ENCODE measurements around the gene CDIPT.

The CDIPT gene

GRCh38 chr16:29907973-29908372 is 44.9 kb upstream of the CDIPT start:
- H3K4me3 ChIP-seq (ENCODE audit: low read depth, low read length): no peak overlapping the region
- TF ChIP-seq, protein P1, sequence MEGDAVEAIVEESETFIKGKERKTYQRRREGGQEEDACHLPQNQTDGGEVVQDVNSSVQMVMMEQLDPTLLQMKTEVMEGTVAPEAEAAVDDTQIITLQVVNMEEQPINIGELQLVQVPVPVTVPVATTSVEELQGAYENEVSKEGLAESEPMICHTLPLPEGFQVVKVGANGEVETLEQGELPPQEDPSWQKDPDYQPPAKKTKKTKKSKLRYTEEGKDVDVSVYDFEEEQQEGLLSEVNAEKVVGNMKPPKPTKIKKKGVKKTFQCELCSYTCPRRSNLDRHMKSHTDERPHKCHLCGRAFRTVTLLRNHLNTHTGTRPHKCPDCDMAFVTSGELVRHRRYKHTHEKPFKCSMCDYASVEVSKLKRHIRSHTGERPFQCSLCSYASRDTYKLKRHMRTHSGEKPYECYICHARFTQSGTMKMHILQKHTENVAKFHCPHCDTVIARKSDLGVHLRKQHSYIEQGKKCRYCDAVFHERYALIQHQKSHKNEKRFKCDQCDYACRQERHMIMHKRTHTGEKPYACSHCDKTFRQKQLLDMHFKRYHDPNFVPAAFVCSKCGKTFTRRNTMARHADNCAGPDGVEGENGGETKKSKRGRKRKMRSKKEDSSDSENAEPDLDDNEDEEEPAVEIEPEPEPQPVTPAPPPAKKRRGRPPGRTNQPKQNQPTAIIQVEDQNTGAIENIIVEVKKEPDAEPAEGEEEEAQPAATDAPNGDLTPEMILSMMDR (IDR thresholded peaks at IDR 0.05; ENCODE audit: low read depth, low read length, missing control alignments): no peak
- no peak for DNase-seq (ENCODE audit: low read depth)

GRCh38 chr16:29906520-29907244 is 43.7 kb upstream of the CDIPT start:
- TF ChIP-seq, protein P1 (IDR thresholded peaks at IDR 0.05; ENCODE audit: low read depth, low read length, missing control alignments): no peak
- no peak overlapping the region for H3K4me3 ChIP-seq (ENCODE audit: low read depth, low read length)
- DNase-seq (ENCODE audit: low read depth): no peak

DNA sequence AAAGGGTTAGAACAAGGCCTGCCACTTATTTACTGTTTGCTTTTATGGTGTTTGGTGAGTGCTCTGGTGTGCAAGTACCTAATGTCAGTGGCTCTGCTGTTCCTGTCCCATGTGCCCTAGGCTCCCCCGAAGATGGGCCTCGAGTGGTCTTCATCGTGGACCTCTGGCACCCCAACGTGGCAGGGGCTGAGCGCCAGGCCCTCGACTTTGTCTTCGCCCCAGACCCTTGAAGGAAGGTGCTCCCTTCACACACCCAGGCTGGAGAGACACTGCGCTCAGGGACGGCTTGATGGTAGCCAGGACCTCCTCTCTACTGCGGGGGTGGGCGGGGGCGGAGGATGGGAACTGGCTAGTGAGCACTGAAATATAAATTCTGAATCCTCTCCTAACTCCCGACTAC is 42.6 kb upstream of the CDIPT start:
- no peak for DNase-seq (ENCODE audit: low read depth)
- TF ChIP-seq, protein P1 (IDR thresholded peaks at IDR 0.05; ENCODE audit: low read depth, low read length, missing control alignments): no peak
- no peak overlapping the region for H3K4me3 ChIP-seq (ENCODE audit: low read depth, low read length)

- no peak for DNase-seq (ENCODE audit: low read depth)
- no peak overlapping the region for H3K4me3 ChIP-seq (ENCODE audit: low read depth, low read length)
Observed at GRCh38 chr16:29904947-29905346, 41.9 kb upstream of the CDIPT start.

GRCh38 chr16:29903590-29903989 is 40.6 kb upstream of the CDIPT start:
- no peak for DNase-seq (ENCODE audit: low read depth)
- no peak overlapping the region for H3K4me3 ChIP-seq (ENCODE audit: low read depth, low read length)
- TF ChIP-seq, protein P1 (IDR thresholded peaks at IDR 0.05; ENCODE audit: low read depth, low read length, missing control alignments): no peak

More at GRCh38 chr16:29904947-29905346, 41.9 kb upstream of the CDIPT start:
- TF ChIP-seq, protein P1 (IDR thresholded peaks at IDR 0.05; ENCODE audit: low read depth, low read length, missing control alignments): no peak

GRCh38 chr16:29901607-29901945 is 38.5 kb upstream of the CDIPT start:
- TF ChIP-seq, protein P1 (IDR thresholded peaks at IDR 0.05; ENCODE audit: low read depth, low read length, missing control alignments): no peak
- H3K4me3 ChIP-seq (ENCODE audit: low read depth, low read length): no peak overlapping the region
- no peak for DNase-seq (ENCODE audit: low read depth)
